HUDEP-2 (cell line): ENCODE results near the gene FKBP5.
"Not testable (repeated sequence)": the region's sequence is repeated elsewhere in the genome, so short reads cannot be mapped to it uniquely, and the experiment has no call there.

Experiments
- DNase-seq, 76 experiments: peaks; one replicate each; lab custom pipeline; 2025; ENCODE audit not compliant: unreplicated experiment in 76 of 76; lab: John Stamatoyannopoulos, UW

The FKBP5 gene

DNA sequence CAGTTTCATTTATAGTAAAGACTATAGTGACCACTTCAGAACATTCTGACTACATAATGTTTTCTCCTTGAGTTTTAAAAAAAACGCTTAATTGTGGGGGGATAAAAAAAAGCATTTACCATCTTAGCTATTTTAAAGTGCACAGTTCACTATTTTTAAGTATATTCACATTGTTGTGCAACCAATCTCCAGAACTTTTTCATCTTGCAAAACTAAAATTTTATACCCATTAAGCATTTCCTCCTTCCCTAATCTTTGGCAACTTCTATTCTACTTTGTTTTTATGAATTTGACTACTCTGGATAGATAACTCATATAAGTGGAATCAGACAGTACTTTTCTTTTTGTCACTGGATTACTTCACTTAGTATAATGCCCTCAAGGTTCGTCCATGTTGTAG, 62.3 kb downstream of the FKBP5 start:
- no peak for DNase-seq

DNA sequence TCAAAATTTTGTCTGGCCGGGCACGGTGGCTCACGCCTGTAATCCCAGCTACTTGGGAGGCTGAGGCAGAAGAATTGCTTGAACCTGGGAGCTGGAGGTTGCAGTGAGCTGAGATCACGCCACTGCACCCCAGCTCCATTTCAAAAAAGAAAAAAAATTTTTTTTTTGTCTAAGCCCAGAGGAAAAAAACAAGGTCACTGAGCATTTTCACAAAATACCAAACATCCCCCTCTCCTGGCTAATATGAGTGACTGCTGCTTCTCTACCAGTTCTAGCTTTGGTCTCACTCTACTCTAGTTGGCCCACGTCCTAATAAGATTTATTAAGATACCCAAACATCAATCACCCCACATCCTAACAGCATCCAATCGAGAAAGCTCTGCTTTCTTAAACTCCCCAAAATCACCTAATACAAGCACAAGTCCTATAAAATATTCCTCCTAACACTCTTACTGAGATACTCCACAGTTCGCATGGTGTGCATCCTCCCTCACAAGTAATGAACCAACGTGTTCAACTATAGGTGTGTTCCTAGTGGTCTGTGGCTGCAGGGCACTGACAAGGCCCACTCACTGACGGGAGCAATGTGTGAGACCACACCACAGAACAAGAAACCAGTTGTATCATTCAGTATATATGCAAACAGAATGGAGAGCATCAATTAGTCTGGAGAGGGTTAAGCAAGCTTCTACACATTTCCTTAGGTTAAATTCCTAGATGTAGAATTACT, 64.2 kb downstream of the FKBP5 start:
- no peak for DNase-seq

DNA sequence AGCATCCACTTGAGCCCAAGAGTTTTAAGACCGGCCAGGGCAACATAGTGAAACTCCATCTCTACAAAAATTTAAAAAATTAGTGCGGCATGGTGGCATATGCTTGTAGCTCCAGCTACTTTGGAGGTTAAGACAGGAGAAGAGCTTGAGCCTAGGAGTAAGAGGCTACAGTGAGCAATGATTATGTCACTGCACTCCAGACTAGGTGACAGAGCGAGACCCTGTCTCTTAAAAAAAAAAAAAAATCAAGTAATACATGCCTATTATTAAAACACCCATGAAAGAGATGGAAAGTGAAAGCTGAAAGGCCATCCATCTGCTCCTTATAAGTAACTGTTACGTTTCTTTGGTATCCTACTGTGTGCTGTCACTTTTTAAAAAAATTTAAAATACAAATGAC, 66.4 kb downstream of the FKBP5 start:
- no peak for DNase-seq

DNA sequence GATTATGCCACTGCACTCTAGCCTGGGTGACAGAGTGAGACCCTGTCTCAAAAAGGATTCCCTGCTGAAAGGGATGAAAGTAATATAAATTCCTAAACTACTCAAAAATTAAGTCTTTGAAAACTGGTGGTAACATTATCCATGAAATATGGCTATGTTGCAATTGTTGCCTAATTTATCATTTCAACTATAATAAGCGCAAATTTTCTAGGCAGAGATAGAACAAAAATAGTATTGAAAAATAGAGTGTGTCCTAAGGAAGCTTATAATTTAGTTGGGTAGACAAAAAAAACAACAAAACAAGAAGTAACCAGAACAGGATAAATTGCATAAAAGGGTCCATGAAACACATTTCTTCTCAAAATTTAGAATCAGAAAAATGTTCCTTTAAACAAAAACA, 68.0 kb downstream of the FKBP5 start:
- no peak for DNase-seq

DNA sequence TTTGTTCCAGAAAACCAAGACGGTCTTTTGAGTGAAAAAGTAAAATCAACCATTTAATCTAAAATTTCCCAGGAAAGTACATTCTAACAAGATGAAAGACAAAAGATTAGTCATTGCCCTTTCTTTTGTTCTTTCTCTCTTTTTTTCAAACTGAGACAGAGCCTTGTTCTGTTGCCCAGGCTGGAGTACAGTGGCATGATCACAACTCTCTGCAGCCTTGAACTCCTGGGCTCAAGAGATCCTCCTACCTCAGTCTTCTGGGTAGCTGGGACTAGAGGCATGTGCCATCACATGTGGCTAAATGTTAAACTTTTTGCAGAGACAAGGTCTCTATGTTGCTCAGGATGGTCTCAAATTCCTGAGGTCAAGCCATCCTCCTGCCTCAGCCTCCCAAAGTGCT, 75.0 kb downstream of the FKBP5 start:
- DNase-seq: no peak

DNA sequence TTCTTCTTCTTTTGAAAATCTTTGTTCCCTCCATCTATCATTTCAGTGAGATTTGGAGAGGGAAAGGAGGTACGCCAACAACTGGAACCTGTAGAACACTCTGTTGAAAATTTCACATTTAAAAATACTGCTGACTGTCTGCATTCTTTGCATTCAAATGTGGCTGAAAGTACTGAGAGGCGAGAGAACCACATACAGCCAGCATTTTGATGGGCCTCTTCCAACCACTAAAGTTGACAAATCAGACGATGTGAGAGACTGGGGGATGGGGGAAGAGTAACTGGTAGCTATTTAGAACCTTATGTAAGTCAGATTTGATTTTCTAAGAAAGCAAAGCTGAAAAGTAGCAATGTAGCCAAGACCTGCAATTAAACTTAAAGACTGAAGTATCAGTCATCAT, 77.5 kb downstream of the FKBP5 start:
- DNase-seq: no peak

DNA sequence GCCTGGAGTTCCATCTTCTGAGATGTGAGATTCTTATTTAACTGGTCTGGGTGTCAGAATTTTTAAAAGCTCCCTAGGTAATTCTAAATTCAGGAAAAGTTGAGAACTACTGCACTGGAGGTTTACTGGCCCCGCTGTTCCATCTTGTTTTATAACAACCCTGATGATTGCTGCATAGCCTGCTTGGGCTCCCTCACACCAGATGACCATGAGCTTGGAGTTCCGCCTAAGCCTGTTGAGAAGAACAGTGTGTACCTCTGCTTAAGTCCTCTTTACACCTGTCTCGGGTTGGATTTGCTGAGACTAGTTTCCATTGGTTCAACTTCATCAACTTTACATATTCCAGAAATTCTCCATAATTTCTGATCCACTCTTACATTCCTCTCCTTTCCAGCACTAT, 77.9 kb downstream of the FKBP5 start:
- no peak for DNase-seq

DNA sequence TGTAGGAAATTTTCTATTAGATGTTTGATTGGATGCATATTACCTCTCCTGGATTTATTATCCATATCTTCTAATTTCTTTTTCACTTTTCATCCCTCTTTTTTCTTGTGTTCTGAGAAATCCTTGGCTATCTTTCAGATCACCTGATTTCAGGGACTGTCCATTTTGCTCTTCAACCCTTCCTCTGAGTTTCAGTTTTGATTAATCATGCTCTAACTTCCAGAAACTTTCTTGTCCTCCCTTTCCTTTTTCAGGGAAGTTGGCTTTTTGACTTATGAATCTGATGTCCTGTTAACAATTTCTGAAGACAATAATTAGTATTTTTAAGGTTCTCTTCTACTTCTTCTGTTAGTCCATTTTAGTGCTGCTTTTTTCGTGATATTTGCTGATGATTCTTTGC, 79.1 kb downstream of the FKBP5 start:
- no peak for DNase-seq

DNA sequence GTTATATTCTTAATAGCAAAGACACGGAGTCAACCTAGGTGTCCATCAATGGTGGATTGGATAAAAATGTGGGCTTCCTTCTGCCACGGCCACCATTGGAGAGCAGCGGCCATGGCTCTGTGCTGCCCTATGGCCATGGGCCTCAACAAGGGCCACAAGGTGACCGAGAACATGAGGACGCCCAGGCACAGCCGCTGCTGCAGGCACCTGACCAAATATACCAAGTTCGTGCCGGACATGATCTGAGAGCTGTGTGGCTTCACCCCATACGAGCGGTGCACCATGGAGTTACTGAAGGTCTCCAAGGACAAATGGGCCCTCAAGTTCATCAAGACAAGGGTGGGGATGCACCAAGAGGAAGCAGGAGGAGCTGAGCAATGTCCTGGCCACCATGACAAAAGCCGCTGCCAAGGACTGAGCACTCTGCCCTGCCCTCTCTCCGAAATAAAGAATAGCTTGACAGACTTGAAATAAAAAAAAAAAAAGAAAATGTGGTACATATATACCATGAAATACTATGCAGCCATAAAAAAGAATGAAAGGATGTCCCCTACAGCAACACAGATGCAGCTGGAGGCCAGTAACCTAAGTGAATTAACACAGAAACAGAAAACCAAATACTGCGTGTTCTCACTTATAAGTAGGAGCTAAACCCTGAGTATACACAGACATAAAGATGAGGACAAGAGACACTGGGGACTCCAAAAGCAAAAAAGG, 81.0 kb downstream of the FKBP5 start:
- DNase-seq: no peak

DNA sequence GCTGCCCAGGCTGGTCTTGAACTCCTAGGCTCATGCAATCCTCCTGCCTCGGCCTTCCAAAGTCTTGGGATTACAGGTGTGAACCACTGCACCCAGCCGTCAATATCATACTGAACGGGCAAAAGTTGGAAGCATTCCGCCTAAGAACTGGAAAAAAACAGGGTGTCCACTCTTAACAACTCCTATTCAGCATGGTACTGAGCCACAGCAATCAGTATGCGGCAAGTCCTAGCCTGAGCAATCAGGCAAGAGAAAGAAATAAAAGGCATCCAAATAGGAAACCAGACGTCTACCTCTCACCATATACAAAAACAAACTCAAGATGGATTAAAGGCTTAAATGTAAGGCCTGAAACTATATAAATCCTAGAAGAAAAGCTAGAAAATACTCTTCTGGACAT, 83.1 kb downstream of the FKBP5 start:
- no peak for DNase-seq

DNA sequence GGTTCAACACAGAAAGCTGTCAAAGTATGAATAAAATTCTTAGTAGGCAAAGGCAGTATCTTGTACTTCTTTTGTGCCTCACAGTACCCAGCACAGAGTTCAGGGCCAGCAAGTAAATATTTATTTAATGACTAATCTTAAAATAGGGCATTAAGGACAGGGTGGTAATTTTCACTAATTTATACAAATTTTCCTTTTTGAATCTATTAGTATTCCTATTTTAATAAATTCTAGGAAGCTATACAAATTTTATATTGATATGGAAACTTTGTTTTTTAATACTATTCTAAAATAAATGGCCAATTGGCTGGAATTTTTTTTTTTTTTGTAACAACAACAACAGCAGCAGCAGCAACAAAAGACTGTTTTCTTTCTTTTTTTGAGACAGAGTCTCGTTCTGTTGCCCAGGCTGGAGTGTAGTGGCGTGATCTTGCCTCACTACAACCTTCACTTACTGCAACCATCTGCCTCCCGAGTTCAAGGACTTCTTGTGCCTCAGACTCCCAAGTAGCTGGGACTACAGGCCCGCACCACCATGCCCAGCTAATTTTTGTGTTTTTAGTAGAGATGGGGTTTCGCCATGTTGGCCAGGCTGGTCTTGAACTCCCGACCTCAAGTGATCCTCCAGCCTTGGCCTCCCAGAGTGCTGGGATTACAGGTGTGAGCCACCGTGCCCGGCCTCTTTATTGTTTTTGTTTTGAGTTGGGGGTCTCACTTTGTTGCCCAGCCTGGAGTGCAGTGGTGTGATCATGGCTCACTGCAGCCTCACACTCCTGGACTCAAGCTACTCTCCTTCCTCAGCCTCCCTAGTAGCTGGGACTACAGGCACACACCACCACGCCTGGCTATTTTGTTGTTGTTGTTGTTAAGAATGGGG, 85.2 kb downstream of the FKBP5 start:
- DNase-seq: no peak

DNA sequence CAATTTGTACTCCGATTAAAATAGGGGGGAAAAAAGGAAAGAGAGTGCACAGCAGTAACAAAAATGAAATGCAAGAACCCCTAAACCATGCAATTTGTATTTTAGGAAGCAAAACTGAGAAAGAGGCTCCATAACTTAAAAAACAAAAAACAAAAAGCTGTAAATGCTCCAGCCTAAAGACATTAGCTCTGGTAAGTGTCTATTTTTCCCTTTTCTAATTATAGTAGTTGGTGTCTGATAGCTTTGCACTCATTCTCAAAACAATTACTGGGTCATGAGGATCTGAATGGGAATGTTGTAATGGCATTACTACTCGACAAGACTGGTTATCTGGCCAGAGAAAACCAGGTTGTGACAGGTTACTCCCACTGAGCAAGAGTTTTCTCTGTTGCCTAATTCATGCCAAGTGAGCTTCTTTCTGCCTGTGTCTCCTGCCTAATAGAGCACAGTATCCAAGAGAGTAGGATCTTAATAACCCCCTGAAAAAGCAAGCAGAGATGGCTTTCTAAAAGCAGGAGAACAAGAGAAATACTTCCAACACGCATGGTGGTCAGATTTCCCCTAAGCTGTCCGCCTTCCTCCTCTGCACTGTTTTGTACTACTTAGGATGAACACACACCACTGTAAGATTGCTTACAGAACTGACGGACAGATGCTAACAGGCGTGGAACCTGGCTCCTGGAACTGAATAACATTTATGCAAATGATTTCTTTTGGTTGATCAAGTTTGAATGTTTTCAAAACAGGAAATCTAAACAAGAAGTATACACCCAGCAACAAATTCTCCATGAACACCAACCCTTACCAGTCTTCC, 86.4 kb downstream of the FKBP5 start:
- DNase-seq: no peak

DNA sequence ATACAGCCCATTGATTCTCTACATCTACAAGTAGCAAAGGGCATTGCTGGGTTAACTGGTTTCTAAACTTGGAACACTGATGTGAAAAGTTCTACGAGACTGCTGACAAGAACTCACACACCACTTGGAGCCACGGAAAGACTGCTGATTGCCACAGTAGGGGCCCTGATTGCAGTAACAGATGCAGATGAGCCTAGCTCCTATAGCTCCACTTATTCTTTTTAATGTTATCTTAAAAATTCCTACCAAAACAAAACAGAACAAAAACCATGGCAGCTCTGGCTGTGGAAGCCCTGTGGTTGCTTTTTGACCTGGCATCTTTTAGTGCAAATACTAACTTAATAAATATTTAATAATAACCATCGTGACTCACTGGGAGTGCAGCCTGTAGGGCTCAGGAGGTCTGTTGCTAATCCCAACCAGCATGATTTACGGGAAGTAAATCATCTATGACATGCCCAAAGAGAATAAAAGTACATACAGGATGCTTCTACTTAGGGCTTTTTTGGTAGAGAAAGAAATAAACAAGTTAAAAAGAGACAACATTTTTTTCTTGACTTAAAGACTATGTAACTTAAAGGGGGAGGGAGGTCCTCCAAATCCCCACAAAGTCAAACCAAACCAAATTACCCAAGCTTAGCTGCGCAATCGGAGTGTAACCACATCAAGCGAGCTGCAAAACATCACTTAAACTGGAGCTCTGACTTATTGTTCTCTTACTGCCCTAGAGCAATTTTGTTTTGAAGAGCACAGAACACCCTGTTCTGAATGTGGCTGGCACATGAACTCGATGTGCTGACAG, 87.2 kb downstream of the FKBP5 start:
- DNase-seq: no peak

DNA sequence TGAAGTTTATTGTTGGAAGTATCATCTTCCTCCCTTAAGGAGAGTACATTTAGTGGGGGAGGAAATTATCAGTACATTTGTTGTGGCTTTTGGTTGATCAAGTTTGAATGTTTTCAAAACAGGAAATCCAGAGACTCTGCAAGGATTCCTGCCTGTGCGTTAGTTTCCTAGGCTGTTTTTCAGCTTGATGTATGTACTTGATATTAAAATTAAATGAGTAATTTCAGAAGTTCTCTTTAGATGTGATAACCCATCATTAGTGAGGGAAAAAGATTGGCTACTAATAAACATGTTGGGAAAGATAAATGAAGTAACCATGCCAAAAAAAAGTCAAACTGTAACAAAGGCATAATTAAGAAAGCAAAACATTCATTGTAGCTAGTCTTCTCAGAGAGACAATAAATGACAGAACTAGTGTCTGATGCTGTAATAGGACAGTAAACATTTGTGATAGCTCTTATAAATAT, 88.0 kb downstream of the FKBP5 start:
- no peak for DNase-seq

DNA sequence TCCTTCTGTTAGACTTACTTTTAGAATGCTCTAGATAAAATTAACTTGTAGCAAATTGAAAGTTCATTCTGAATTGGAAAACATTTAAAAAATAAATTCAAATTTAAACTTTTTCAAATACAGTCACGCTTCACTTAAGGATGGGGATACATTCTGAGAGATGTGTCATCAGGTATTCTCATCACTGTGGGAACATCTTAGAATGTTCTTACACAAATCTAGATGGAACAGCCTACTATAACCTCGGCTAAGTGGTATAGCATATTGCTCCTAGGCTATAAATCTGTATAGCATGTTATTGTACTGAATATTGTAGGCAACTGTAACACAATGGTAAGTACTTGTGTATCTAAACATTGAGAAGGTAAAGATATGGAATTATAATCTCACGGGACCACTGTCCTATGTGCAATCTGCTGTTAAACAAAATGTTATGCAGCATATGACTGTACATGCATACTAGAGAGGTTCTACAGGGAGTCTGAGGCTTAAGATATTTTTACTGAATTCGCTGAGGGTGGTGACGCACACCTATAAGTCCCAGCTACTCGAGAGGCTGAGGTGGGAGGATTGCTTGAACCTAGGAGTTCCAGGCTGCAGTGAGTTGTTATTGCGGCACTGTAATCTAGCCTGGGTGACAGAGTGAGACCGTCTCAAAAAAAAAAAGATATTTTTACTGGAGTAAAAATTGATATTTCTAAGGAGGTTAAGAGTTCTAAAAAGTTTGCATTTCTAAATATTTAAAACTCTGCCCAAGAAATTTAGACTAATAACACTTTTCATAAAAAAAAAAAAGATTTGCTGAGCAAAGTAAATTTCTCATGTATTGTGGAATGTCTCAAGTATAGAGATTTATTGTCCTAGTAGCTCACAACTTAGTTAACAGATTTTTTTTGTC, 88.7 kb downstream of the FKBP5 start:
- no peak for DNase-seq

DNA sequence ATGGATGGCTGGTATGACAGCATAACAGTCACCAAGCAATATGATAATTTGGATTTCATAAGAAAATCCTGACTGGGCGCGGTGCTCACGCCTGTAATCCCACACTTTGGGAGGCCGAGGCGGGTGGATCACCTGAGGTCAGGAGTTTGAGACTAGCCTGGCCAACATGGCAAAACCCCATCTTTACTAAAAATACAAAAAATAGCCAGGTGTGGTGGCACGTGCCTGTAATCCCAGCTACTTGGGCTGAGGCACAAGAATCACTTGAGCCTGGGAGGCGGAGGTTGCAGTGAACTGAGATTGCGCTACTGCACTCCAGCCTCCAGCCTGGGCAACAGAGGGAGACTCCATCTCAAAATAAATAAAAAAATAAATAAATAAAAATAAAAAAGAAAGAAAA, 90.1 kb downstream of the FKBP5 start:
- not testable (repeated sequence) for DNase-seq

DNA sequence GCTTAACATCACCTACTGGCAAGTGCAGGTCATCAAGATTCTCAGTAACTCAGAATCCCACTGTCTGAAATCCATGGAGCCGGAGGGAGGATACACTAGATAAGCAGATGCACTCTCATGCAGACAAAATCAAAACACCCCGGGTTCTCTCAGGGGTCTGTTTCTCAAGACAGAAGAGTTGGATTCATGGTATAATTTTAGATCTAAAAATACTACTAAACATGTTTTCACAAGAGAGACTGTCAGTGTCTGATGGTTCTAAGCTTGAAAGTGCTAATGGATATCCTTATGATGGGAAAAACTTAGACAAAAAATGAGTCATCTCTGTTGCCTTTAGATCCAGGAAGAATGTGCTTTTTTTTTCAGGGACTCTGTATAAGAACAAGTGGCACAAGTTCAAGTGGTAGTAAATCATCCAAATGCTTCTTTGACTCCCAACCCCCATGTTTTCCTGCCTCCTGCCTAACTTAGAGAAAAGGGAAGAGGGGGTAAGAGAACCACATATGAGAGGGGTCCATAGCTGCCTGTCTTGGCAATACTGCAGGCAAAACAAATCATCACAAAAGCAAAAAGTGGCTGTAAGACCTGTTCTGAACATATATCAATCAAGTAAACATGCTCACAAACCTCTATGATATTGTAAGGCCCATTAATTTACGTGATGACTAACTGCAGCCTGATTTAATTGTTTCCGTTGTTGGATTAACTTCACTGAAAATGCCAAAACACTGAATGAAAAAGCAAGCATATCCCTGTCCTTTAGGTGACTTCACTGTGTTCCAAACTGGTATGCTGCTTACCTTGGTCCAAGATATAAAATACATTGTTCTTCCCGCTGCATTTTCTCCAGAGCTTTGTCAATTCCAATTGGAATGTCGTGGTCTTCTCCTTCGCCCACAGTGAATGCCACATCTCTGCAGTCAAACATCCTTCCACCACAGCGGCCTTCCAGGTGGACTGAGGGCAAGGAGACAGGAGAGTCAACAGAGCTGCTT, 92.0 kb downstream of the FKBP5 start:
- no peak for DNase-seq
